Uterus (tissue), 4 donors: ENCODE results near the gene LRRC56. TPM values are rescaled to one million over a fixed set of nuclear protein-coding genes. Genes with fewer than 3 reads are reported as not detected.

Experiments
- DNase-seq, 2 donors: peaks; one replicate each; pipeline ENCODE4 v3.0.0-alpha.2; 2019 to 2020
- H3K27ac ChIP-seq, 2 donors: fragments of 200-600 bp; sonication (generic); 1 replicate in 1 of 2; 2 replicates in 1 of 2; pipeline ENCODE4 v1.5.1; 2016 to 2018
- H3K27me3 ChIP-seq, 2 donors: fragments of 200-600 bp; sonication (generic); one replicate each; pipeline ENCODE4 v1.5.1; 2018 to 2019; ENCODE audit warnings: control low read depth in 1 of 2
- H3K36me3 ChIP-seq, 2 donors: fragments of 200-600 bp; sonication (generic); one replicate each; pipeline ENCODE4 v1.5.1; 2019; ENCODE audit warnings: control low read depth in 1 of 2
- H3K4me1 ChIP-seq, 2 donors: fragments of 200-600 bp; sonication (generic); one replicate each; pipeline ENCODE4 v1.5.1; 2018 to 2019; ENCODE audit warnings: control low read depth in 1 of 2
- H3K4me3 ChIP-seq, 2 donors: fragments of 200-600 bp; sonication (generic); 1 replicate in 1 of 2; 2 replicates in 1 of 2; pipeline ENCODE4 v1.5.1; 2018 to 2019; ENCODE audit warnings: mild to moderate bottlenecking in 1 of 2
- H3K9me3 ChIP-seq, 2 donors: fragments of 200-600 bp; sonication (generic); one replicate each; pipeline ENCODE4 v1.5.1; 2019; ENCODE audit warnings: control low read depth in 1 of 2
- POLR2A ChIP-seq, 2 donors: fragments of 450-650 bp; IDR thresholded peaks; one replicate each; pipeline ENCODE4 v1.6.1; 2016; ENCODE audit warnings: antibody characterized with exemption in 2 of 2, mild to moderate bottlenecking in 1 of 2, moderate library complexity in 1 of 2
- intact Hi-C: fragments of 100-400 bp; cut with DNase I; formaldehyde crosslinking; loops from one replicate; pipeline ENCODE4 v1.15.1; 2023; ENCODE audit warnings: low total_unique reads
- total RNA-seq, 4 donors: library from RNA; depleted of rRNA in 3 of 4; stranded (reverse); fragments of >200 nt in 3 of 4; gene quantifications; one replicate each; pipeline versions ENCODE4 v1.1.0 to v1.2.4, GENCODE V29; 2014 to 2023
- TF ChIP-seq, protein P1 (sequence below), 4 experiments: fragments of 200-600 bp in 2 of 4; fragments of 450-650 bp in 2 of 4; sonication (generic) in 2 of 4; IDR thresholded peaks; one replicate each; pipeline ENCODE4 v1.5.1; 2016 to 2019; ENCODE audit warnings: antibody characterized with exemption in 4 of 4, mild to moderate bottlenecking in 2 of 4, moderate library complexity in 1 of 4
- donor health status: DM: yes; HTN: yes; CAD: no.

LRRC56 gene
- total RNA-seq, 4 donors from 2014 or later = 1.7 to 1.9 TPM; not detected in 2

DNA sequence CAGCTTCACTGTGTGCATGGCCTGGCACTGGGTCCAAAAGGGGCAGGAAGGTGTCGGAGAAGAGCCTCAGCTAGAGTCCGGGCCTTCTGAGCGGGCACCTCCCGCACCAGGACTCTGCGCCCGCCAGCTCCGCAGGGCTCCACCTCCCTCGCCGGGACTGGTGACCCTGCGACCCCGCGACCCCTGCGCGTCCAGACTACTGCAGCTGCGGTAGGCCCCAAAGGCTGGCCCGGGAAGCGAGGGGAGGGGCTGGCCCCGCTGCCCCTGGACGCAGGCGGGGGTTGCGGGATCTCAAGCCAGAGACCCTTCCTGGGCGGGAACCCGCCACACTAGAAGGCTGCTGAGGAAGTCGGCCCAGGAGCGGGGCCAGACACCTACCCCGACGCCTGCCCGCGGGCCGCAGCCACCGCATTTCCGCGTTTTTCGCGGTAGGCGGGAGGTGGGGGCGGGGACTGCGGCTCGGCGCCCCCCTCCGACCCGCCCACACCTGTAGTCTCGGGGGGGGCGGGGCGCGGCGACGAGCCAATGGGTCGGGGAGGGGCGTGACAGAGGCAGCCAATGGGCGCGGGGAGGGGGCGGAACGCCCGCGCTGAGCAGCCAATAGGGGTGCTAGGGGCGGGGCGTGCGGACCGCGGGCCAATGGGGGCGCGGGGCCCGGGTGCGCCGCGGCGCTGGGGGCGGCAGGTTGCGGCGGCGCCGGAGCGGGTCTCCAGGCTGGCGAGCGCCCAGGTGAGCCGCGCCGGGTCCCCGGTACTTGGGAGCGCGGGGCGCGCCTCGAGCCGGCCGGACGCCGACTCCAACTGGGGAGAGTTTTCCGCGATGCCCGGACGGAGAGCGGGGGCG, 23.2 kb downstream of the LRRC56 start, which contains the start of the genes LMNTD2 and RASSF7:
LMNTD2 (minus strand) TSS at position 434 of the 843 bp plus-strand sequence; CDS start at position 412, 22 bp downstream.
RASSF7 (plus strand) TSS at position 666 of the 843 bp plus-strand sequence. CDS start 799 bp downstream, outside the sequence.
- DNase-seq = peak; percentile 85 to 87
- H3K27me3 ChIP-seq = peaks cover 0 to 3% of the 10 kb centered on the region in 2 donors
- H3K4me3 ChIP-seq = peak within 1 kb of the TSS; percentile 46 to 76
- peaks cover 0 to 12% of the 10 kb centered on the region in 2 donors for H3K4me1 ChIP-seq
- intact Hi-C loops = no loop called here
- H3K9me3 ChIP-seq = no peaks in the 10 kb centered on the region
- H3K36me3 ChIP-seq = no peaks in the 10 kb centered on the region
- TF ChIP-seq POLR2A (IDR thresholded peaks at IDR 0.05) = peak in 1 of 2 donors; percentile 45
- TF ChIP-seq, protein P1, sequence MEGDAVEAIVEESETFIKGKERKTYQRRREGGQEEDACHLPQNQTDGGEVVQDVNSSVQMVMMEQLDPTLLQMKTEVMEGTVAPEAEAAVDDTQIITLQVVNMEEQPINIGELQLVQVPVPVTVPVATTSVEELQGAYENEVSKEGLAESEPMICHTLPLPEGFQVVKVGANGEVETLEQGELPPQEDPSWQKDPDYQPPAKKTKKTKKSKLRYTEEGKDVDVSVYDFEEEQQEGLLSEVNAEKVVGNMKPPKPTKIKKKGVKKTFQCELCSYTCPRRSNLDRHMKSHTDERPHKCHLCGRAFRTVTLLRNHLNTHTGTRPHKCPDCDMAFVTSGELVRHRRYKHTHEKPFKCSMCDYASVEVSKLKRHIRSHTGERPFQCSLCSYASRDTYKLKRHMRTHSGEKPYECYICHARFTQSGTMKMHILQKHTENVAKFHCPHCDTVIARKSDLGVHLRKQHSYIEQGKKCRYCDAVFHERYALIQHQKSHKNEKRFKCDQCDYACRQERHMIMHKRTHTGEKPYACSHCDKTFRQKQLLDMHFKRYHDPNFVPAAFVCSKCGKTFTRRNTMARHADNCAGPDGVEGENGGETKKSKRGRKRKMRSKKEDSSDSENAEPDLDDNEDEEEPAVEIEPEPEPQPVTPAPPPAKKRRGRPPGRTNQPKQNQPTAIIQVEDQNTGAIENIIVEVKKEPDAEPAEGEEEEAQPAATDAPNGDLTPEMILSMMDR (IDR thresholded peaks at IDR 0.05) = peak in 1 of 4 experiments; percentile 15
- H3K27ac ChIP-seq = peak within 1 kb of the TSS in 1 of 2 donors; percentile 20

DNA sequence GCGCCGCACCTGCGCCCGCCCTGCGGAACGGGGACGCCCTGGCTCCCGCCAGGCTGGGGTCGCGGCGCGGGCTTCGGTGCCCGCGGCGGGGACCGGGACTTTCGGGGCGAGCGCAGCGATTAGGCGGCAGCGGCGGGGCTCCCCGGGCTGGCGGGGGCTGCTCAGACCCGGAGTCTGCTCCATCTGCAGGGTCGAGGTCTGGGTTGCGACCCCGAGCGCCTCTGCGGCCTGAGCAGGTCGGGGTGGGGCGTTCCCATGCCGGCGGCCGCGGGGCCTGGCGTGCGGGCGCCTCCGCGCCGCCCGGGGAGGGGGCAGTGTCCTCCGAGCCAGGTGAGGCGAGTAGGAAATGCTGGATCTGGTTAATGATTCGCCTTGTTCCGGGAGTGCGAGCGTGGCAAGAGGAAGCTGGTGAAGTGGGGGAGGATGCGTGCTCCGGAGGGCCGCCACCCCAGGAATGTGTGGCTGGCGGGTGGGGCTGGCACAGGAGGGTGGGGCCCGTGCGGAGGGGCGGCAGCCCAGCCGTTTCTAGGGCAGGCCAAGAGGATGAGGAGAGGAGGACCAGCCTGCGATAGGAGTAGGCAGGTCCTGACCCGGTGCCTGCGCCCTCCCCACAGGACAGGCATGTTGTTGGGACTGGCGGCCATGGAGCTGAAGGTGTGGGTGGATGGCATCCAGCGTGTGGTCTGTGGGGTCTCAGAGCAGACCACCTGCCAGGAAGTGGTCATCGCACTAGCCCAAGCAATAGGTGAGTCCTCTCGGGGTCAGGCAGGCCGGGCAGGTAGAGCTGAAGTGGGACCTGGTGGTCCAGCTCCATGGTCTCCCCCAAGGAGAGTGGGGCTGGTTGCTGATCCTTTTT, 24.0 kb downstream of the LRRC56 start:
- TF ChIP-seq POLR2A (IDR thresholded peaks at IDR 0.05) = no peak
- TF ChIP-seq, protein P1 (IDR thresholded peaks at IDR 0.05) = no peak
- Histone ChIP-seq H3K36me3 (no peaks in the 10 kb centered on the region), H3K4me3 (peak overlapping the region; percentile 28 to 76), H3K9me3 (no peaks in the 10 kb centered on the region), H3K27me3 (no peaks in the 10 kb centered on the region), H3K27ac (peak overlapping the region in 1 of 2 donors; percentile 20), H3K4me1 (peaks cover 0 to 6% of the 10 kb centered on the region in 2 donors)
- intact Hi-C loops = no loop called here
- DNase-seq = no peak

DNA sequence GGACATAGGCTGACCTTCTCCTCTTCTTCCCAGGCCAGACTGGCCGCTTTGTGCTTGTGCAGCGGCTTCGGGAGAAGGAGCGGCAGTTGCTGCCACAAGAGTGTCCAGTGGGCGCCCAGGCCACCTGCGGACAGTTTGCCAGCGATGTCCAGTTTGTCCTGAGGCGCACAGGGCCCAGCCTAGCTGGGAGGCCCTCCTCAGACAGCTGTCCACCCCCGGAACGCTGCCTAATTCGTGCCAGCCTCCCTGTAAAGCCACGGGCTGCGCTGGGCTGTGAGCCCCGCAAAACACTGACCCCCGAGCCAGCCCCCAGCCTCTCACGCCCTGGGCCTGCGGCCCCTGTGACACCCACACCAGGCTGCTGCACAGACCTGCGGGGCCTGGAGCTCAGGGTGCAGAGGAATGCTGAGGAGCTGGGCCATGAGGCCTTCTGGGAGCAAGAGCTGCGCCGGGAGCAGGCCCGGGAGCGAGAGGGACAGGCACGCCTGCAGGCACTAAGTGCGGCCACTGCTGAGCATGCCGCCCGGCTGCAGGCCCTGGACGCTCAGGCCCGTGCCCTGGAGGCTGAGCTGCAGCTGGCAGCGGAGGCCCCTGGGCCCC, 24.8 kb downstream of the LRRC56 start:
- intact Hi-C loops = no loop called here
- no peaks in the 10 kb centered on the region for H3K9me3 ChIP-seq
- H3K27ac ChIP-seq = no peak overlapping the region
- TF ChIP-seq, protein P1 (IDR thresholded peaks at IDR 0.05) = no peak
- no peak for TF ChIP-seq POLR2A (IDR thresholded peaks at IDR 0.05)
- H3K36me3 ChIP-seq = no peaks in the 10 kb centered on the region
- DNase-seq = no peak
- H3K4me1 ChIP-seq = peaks cover 0 to 6% of the 10 kb centered on the region in 2 donors
- no peak overlapping the region for H3K4me3 ChIP-seq
- no peaks in the 10 kb centered on the region for H3K27me3 ChIP-seq

DNA sequence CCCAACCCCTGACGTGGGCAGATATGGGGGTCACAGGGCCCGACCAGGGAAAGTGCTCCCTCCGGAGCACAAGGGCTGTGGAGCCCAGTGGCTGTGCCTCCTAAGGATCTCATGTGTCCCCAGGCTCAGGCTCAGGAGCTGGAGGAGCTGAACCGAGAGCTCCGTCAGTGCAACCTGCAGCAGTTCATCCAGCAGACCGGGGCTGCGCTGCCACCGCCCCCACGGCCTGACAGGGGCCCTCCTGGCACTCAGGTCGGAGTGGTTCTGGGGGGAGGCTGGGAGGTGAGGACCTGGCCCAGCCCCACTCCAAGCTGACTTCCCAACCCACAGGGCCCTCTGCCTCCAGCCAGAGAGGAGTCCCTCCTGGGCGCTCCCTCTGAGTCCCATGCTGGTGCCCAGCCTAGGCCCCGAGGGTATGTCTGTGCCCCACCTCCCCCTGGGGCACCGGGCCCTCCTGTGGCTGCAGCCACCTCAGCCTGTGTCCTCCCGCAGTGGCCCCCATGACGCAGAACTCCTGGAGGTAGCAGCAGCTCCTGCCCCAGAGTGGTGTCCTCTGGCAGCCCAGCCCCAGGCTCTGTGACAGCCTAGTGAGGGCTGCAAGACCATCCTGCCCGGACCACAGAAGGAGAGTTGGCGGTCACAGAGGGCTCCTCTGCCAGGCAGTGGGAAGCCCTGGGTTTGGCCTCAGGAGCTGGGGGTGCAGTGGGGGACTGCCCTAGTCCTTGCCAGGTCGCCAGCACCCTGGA, 25.9 kb downstream of the LRRC56 start:
- H3K27me3 ChIP-seq = no peaks in the 10 kb centered on the region
- H3K9me3 ChIP-seq = no peaks in the 10 kb centered on the region
- no peak overlapping the region for H3K4me3 ChIP-seq
- no peaks in the 10 kb centered on the region for H3K36me3 ChIP-seq
- intact Hi-C loops = no loop called here
- TF ChIP-seq, protein P1 (IDR thresholded peaks at IDR 0.05) = no peak
- TF ChIP-seq POLR2A (IDR thresholded peaks at IDR 0.05) = no peak
- peaks cover 0 to 6% of the 10 kb centered on the region in 2 donors for H3K4me1 ChIP-seq
- no peak overlapping the region for H3K27ac ChIP-seq
- no peak for DNase-seq
